HG02885 (cell line): Measurements from ENCODE around the gene ZNF410.
"Not testable (repeated sequence)": the region's sequence is repeated elsewhere in the genome, so short reads cannot be mapped to it uniquely, and the experiment has no call there.

Source experiments
- ATAC-seq: cut with Tn5 transposase; IDR thresholded peaks from one replicate; pipeline ENCODE4 v1.9.1; 2021; ENCODE audit warnings: mild to moderate bottlenecking; ENCODE audit not compliant: unreplicated experiment, poor library complexity

Gene ZNF410, protein sequence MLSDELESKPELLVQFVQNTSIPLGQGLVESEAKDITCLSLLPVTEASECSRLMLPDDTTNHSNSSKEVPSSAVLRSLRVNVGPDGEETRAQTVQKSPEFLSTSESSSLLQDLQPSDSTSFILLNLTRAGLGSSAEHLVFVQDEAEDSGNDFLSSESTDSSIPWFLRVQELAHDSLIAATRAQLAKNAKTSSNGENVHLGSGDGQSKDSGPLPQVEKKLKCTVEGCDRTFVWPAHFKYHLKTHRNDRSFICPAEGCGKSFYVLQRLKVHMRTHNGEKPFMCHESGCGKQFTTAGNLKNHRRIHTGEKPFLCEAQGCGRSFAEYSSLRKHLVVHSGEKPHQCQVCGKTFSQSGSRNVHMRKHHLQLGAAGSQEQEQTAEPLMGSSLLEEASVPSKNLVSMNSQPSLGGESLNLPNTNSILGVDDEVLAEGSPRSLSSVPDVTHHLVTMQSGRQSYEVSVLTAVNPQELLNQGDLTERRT

GRCh38 chr14:73886449-73887317, at the start of gene ZNF410:
TSS of gene ZNF410 (plus strand) at chr14:73886859. CDS start at chr14:73892176, 5,317 bp downstream.
- ATAC-seq = peak; percentile 97

DNA sequence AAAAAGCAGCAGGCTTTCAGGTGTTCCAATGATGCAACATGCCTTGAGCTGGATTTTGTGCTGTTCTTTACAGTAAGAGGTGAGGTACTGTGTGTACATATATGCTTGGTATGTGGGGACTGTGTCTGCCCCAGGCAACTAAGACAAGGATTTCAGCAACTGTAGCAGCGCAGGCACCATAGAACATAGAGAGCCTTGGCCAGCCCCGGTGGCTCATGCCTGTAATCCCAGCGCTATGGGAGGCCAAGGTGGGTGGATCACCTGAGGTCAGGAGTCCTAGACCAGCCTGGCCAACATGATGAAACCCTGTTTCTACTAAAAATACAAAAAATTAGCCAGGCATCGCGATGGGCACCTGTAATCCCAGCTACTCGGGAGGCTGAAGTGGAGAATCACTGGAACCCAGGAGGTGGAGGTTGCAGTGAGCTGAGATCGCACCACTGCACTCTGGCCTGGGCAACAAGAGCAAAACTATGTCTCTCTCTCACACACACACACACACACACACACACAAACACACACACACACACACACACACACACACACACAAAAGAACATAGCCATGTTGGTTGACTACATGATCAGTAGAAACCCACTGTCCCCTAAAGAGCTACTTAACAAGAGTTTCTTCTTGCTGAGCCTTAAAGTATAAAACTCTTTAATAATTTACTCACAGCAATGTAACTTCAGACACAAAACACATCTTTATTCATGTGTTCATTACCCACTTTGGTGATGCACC, 48.2 kb upstream of the ZNF410 start:
- not testable (repeated sequence) for ATAC-seq

DNA sequence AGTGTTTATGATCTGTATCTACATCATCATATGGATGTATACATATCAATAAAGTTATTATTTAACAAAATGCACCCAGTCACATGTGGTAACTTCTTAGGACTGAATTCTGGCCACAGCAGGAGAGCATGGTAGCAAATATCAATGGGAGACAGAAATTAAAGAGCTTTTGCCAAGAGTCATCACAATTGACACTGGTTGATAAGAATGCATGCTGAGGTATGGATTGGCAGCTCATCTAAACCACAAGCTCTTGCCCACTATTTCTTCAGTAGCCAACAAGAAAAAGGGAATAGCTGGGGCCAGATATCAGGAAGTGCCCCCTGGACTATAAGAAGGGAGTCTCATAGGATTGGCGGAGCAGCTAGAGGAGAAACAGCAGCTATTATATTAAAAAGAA, 44.5 kb upstream of the ZNF410 start:
- no peak for ATAC-seq

GRCh38 chr14:73842851-73843250, 43.8 kb upstream of the ZNF410 start:
- no peak for ATAC-seq

DNA sequence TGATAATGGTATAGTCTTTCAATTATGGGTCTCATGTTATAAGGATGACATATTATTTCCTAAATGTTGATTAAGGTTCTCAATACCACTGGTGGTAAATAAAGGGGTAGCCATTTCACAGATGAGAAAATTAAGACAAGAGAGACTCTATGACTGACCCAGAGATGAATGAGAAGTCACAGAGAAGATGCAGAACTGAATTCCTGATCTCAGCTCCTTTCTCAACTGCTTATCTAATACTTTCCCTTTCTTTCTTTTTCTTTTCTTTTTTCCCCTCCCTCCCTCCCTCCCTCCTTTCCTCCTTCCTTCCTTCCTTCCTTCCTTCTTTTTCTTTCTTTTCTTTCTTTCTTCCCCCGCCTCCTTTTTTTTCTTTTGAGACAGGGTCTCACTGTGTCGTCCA, 43.4 kb upstream of the ZNF410 start:
- ATAC-seq = no peak

- ATAC-seq = no peak
These were observed 39.7 kb upstream of the ZNF410 start for GRCh38 chr14:73846947-73847346.

- ATAC-seq = no peak
These were observed 35.7 kb upstream of the ZNF410 start for GRCh38 chr14:73851000-73851399.

GRCh38 chr14:73851567-73852382, 34.9 kb upstream of the ZNF410 start, which contains the start of gene PTGR2:
TSS of gene PTGR2 (plus strand) at chr14:73851831. CDS start at chr14:73858863, 7,032 bp downstream.
- ATAC-seq = peak; percentile 88

- ATAC-seq = no peak
These were observed 27.5 kb upstream of the ZNF410 start for GRCh38 chr14:73859145-73859544.

DNA sequence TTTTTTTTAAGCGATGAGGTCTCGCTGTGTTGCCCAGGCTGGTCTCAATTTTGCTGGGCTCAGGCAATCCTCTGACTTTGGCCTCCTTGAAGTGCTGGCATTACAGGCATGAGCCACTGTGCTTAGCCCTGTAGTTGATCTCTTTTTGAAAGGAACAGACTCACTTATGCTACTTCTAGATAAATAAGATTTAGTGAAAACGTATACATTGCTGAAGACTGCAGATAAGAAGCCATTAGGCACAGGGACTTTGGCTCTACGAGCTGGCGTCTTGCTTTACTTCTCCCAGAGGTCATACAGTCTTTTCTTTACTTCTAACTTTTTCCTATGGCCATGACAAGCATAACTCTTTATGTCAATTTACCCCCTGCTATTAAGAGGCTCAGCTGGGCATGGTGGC, 25.6 kb upstream of the ZNF410 start:
- ATAC-seq = no peak

DNA sequence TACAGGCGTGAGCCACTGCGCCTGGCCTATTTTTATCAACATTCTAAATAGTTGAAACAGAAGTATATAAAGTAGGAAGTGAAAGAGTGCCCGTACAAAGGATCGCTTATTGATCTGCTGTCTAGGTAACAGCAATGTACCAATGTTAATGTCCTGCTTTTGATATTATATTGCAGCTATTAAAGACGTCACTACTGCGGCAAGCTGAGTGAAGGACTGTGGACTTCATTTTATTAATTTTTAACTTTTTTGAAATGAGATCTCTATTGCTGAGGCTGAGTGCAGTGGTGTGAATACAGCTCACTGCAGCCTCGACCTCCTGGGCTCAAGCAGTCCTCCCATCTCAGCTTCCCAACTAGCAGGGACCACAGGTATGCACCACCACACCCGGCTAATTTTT, 24.2 kb upstream of the ZNF410 start:
- no peak for ATAC-seq

GRCh38 chr14:73863209-73863608, 23.4 kb upstream of the ZNF410 start:
- ATAC-seq = no peak

- no peak for ATAC-seq
These were observed 21.0 kb upstream of the ZNF410 start for GRCh38 chr14:73865534-73866113.

GRCh38 chr14:73869754-73870153, 16.9 kb upstream of the ZNF410 start:
- not testable (repeated sequence) for ATAC-seq

DNA sequence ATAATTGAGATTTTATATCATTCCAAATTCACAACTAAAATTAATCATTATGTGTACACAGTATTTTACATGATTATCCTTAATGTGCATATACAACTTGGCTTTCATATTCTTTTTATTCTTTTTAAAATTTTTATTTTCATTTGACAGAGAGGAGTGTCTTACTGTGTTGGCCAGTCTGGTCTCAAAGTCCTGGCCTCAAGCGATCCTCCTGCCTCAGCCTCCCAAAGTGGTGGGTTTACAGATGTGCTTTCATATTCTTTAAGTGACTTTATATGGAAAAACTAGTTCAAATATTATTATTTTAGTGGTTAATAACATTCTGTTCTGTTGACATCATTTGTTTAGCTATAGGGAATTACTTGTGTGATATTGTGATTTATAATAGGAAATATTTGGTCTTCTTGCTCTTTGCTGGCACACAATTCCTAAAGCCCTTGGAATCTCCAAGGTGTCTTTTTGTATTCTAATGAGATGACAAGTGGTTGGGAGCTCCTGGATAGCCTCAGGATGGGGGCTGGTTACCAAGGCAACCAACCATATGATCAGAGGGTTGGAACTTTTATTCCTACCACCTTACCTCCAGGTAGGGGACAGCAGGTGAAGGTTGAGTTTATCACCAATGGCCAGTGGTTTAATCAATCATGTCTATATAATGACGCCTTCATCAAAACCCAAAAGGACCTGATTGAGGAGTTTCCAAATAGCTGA, 16.0 kb upstream of the ZNF410 start:
- ATAC-seq = no peak

- ATAC-seq = no peak
These were observed 13.0 kb upstream of the ZNF410 start for GRCh38 chr14:73873660-73874059.

DNA sequence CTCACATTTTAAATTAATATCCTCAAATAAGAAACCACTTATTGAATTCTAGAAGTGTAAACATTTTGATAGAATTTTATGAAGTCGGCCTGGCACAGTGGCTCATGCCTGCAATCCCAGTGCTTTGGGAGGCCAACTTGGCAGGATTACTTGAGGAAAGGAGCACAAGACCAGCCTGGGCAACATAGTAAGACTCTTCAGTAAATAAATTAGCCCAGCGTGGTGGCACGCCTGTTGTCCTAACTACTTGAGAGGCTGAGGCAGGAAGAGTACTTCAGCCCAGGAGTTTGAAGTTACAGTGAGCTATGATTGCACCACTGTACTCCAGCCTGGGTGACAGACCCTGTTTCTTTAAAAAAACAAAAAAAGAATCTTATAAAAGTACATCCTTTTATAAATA, 8.9 kb upstream of the ZNF410 start:
- ATAC-seq = no peak

DNA sequence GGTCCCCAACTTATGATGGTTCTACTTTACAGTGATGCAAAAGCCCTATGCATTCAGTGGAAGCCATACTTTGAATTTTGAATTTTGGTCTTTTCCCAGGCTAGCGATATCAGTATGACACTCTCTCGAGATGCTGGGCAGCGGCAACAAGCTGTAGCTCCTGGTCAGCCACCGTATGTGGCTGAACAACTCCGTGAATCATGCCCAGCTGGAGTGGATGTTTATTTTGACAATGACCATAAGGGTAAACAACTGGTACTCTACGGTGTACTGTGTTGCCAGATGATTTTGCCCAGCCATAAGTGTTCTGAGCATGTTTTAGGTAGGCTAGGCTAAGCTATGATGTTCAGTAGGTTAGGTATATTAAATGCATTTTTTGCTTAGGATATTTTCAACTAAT, 8.2 kb upstream of the ZNF410 start:
- no peak for ATAC-seq

DNA sequence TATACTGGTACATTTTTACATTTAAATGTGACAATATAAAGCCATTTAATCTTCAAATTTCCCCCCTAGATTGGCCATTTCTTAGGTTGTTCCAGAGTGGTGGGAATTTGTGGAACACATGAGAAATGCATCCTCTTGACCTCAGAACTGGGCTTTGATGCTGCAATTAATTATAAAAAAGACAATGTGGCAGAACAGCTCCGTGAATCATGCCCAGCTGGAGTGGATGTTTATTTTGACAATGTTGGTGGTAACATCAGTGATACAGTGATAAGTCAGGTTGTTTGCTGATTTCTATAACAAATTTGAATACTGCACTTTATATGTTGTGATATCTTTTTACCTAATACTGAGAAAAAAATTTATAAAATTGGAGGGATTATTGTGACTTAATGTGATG, 7.6 kb upstream of the ZNF410 start:
- no peak for ATAC-seq
